DMS153 (cell line): ENCODE results near the gene HEBP1.

Experiments used
- DNase-seq: peaks from one replicate; lab custom pipeline; 2025; lab: John Stamatoyannopoulos, UW

Gene HEBP1

GRCh38 chr12:12951504-12951903 lies 48.6 kb downstream of the HEBP1 start:
- DNase-seq: no peak

GRCh38 chr12:12947902-12948301 lies 52.2 kb downstream of the HEBP1 start:
- DNase-seq: no peak

GRCh38 chr12:12946686-12947355 lies 53.2 kb downstream of the HEBP1 start:
- no peak for DNase-seq

GRCh38 chr12:12945591-12945990 lies 54.5 kb downstream of the HEBP1 start:
- no peak for DNase-seq

- no peak for DNase-seq
Observed at GRCh38 chr12:12943586-12944260, 56.3 kb downstream of the HEBP1 start.

GRCh38 chr12:12941450-12942350 lies 58.4 kb downstream of the HEBP1 start:
- no peak for DNase-seq

- DNase-seq: no peak
Observed at GRCh38 chr12:12939888-12940287, 60.2 kb downstream of the HEBP1 start.

GRCh38 chr12:12938541-12938940 lies 61.5 kb downstream of the HEBP1 start:
- DNase-seq: no peak

GRCh38 chr12:12936983-12937491 lies 63.0 kb downstream of the HEBP1 start:
- no peak for DNase-seq

GRCh38 chr12:12934556-12934955 lies 65.5 kb downstream of the HEBP1 start:
- DNase-seq: no peak

- DNase-seq: no peak
Observed at GRCh38 chr12:12933742-12934141, 66.3 kb downstream of the HEBP1 start.

- DNase-seq: no peak
Observed at GRCh38 chr12:12930633-12931219, 69.3 kb downstream of the HEBP1 start.

GRCh38 chr12:12929696-12930095 lies 70.4 kb downstream of the HEBP1 start:
- no peak for DNase-seq

- DNase-seq: peak; percentile 73
Observed at GRCh38 chr12:12927211-12928079, 72.6 kb downstream of the HEBP1 start.

- DNase-seq: no peak
Observed at GRCh38 chr12:12926571-12927071, 73.4 kb downstream of the HEBP1 start.

GRCh38 chr12:12925388-12925787 lies 74.7 kb downstream of the HEBP1 start:
- no peak for DNase-seq
